Measurements from ENCODE around the gene TDRKH. TPM values are rescaled to one million over a fixed set of nuclear protein-coding genes. Genes with fewer than 3 reads are reported as not detected.
A peak's percentile ranks its signal among the peaks of the same experiment; 100 is the strongest.

The TDRKH gene
- total RNA-seq, 1 donor from 2014 or later, result 6.8 TPM

DNA sequence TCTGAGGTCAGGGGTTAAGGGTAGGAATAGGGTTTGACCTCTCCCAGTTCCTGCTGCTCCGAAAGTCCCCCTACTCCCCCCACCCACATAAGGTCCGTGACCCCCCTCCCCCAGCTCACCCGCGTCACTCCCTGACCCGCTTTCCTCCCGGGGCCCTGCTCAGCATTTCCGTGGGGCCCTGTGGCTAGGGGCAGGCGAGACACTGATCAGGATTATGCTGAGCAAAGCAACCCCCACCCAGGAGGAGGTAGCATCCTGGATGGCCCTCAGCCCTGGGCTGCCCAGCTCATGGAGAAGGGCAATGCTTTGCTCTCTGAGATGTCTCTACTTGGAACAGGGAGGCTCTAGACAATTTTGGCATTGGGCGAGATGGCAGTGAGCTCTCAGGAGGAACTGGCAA lies 37.6 kb upstream of the TDRKH start:
- H3K27me3 ChIP-seq (ENCODE audit: control insufficient read depth, insufficient read depth, low read length), result no peaks in the 10 kb centered on the region
- TF ChIP-seq, protein P1, sequence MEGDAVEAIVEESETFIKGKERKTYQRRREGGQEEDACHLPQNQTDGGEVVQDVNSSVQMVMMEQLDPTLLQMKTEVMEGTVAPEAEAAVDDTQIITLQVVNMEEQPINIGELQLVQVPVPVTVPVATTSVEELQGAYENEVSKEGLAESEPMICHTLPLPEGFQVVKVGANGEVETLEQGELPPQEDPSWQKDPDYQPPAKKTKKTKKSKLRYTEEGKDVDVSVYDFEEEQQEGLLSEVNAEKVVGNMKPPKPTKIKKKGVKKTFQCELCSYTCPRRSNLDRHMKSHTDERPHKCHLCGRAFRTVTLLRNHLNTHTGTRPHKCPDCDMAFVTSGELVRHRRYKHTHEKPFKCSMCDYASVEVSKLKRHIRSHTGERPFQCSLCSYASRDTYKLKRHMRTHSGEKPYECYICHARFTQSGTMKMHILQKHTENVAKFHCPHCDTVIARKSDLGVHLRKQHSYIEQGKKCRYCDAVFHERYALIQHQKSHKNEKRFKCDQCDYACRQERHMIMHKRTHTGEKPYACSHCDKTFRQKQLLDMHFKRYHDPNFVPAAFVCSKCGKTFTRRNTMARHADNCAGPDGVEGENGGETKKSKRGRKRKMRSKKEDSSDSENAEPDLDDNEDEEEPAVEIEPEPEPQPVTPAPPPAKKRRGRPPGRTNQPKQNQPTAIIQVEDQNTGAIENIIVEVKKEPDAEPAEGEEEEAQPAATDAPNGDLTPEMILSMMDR (IDR thresholded peaks at IDR 0.05; ENCODE audit: insufficient read depth, low read length, severe bottlenecking), result no peak
- DNase-seq (ENCODE audit: low read depth) (no peak), FAIRE-seq (no peak)
- H3K4me3 ChIP-seq (ENCODE audit: low read depth, low read length), result no peak overlapping the region
- H3K36me3 ChIP-seq (ENCODE audit: control insufficient read depth, insufficient read depth, low read length), result no peaks in the 10 kb centered on the region

DNA sequence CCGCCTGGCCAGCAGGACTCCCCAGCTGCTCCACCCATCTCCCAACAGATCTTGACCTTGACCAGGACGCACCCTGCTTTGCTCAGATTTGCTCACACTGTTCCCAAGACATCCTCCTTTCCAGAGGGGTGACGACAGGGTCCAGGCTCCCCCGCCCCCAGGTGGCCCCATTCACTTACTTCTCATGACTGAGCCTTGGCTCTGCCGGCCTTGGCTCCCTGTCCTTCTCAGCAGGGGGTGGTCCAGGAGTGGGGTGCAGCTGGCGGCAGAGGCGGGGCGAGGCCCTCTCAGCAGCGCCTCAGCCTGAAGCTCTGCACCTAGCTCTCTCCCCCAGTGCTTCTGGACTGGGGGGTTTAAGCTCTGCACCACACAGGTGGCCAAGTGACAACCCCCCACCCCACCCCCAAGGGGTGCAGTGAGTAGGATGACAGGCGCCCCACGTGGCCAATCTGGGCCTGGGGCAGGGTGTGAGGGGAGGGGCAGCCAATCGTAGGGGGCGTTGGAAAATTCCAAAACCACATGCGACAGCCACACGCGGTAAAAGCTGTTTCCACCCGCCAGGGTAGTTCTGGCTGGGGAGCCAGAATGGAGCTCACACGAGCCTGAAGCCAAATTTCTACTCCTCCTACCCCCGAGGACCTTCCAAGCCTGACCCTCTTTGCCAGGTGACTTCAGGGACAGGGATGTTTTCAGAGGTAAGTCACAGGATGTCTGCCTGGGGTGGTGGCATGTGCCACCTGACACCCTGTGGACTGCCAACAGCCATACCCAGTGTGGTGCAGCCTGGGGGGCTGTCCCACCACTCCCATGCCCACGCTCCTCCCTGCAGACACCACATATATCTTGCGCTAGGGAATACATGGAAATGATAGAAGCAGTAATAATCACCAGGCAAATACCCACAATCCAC lies 35.7 kb upstream of the TDRKH start:
- no peak overlapping the region for H3K4me3 ChIP-seq (ENCODE audit: low read depth, low read length)
- DNase-seq (ENCODE audit: low read depth) (no peak), FAIRE-seq (peak; percentile 75)
- no peaks in the 10 kb centered on the region for H3K36me3 ChIP-seq (ENCODE audit: control insufficient read depth, insufficient read depth, low read length)
- TF ChIP-seq, protein P1 (IDR thresholded peaks at IDR 0.05; ENCODE audit: insufficient read depth, low read length, severe bottlenecking), result no peak
- no peaks in the 10 kb centered on the region for H3K27me3 ChIP-seq (ENCODE audit: control insufficient read depth, insufficient read depth, low read length)

DNA sequence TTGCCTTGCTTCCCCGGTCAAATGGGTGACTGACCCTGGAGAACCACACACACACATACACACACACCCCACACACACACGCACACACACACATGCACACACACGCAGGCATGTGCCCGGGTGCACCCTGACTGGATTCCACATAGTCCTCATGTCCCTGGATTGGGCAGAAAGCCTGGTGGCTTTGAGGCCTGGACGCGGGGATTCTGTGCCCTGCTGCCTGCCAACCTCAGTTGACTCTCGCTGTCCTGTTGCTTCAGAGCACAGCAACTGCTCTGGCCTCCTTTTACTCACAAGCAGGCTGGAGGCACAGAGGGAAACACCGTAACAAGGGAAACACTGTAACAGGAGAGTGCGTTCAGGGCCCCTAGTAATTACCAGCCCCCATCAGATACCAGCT lies 34.9 kb upstream of the TDRKH start:
- TF ChIP-seq, protein P1 (IDR thresholded peaks at IDR 0.05; ENCODE audit: insufficient read depth, low read length, severe bottlenecking), result no peak
- H3K36me3 ChIP-seq (ENCODE audit: control insufficient read depth, insufficient read depth, low read length), result no peaks in the 10 kb centered on the region
- FAIRE-seq (no peak), DNase-seq (ENCODE audit: low read depth) (no peak)
- no peak overlapping the region for H3K4me3 ChIP-seq (ENCODE audit: low read depth, low read length)
- no peaks in the 10 kb centered on the region for H3K27me3 ChIP-seq (ENCODE audit: control insufficient read depth, insufficient read depth, low read length)

DNA sequence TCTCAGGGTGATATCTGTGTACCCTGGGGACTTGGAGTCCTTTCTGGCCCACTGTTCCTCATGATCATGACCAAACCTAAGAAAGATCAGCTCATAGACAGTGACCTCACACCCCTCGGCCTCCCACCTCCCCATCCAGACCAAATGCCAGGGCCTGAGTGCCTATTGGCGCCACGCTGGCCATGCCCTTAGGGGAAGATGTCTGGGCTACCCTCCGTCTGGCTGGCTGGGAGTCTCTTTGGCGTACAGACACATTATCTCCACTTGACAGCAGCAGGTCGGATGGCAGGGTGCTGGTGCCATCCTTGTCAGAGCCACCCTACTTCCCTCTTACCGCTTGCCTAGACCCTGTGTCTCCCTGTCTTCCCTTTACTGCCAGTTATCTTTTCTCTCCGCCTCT lies 32.9 kb upstream of the TDRKH start:
- no peak for DNase-seq (ENCODE audit: low read depth)
- TF ChIP-seq, protein P1 (IDR thresholded peaks at IDR 0.05; ENCODE audit: insufficient read depth, low read length, severe bottlenecking), result no peak
- no peaks in the 10 kb centered on the region for H3K27me3 ChIP-seq (ENCODE audit: control insufficient read depth, insufficient read depth, low read length)
- peak; percentile 83 for FAIRE-seq
- no peaks in the 10 kb centered on the region for H3K36me3 ChIP-seq (ENCODE audit: control insufficient read depth, insufficient read depth, low read length)
- no peak overlapping the region for H3K4me3 ChIP-seq (ENCODE audit: low read depth, low read length)

DNA sequence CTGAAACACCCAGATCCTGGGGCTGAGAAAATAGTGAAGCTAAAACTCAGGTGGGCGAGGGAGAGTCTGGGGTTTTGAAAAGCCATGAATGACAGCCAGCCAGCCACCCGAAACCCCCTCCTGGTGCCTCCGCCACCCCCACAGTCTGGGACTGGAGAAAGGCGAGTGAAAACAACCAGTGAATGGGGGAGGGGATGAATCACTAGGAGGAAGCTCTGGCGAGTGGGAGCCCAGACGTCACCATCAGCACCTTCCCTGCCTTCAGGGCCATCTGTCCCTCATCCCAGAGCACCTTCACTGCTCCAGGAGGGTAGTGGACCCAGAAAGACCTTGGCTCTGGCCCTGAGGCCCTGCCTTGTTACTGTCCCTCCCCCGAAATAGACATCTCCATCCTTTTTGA lies 32.1 kb upstream of the TDRKH start:
- FAIRE-seq (no peak), DNase-seq (ENCODE audit: low read depth) (no peak)
- no peaks in the 10 kb centered on the region for H3K27me3 ChIP-seq (ENCODE audit: control insufficient read depth, insufficient read depth, low read length)
- TF ChIP-seq, protein P1 (IDR thresholded peaks at IDR 0.05; ENCODE audit: insufficient read depth, low read length, severe bottlenecking), result no peak
- H3K4me3 ChIP-seq (ENCODE audit: low read depth, low read length), result no peak overlapping the region
- no peaks in the 10 kb centered on the region for H3K36me3 ChIP-seq (ENCODE audit: control insufficient read depth, insufficient read depth, low read length)
